GM18520 (cell line): ENCODE measurements around the gene CAPZB.

ENCODE experiments used
- ATAC-seq: cut with Tn5 transposase; IDR thresholded peaks from one replicate; pipeline ENCODE4 v1.9.1; 2021; ENCODE audit not compliant: unreplicated experiment

Gene CAPZB

GRCh38 chr1:19449454-19450228, 35.7 kb downstream of the CAPZB start:
- ATAC-seq: no peak

GRCh38 chr1:19448491-19449439, 36.6 kb downstream of the CAPZB start:
- ATAC-seq: no peak

GRCh38 chr1:19447550-19447949, 37.8 kb downstream of the CAPZB start:
- no peak for ATAC-seq

- no peak for ATAC-seq
Observed at GRCh38 chr1:19445417-19446342, 39.7 kb downstream of the CAPZB start.

GRCh38 chr1:19444296-19445021, 40.9 kb downstream of the CAPZB start:
- no peak for ATAC-seq

GRCh38 chr1:19443326-19443725, 42.0 kb downstream of the CAPZB start:
- no peak for ATAC-seq

- ATAC-seq: no peak
Observed at GRCh38 chr1:19442154-19443096, 42.9 kb downstream of the CAPZB start.

GRCh38 chr1:19441048-19441780, 44.1 kb downstream of the CAPZB start:
- no peak for ATAC-seq

GRCh38 chr1:19439464-19440171, 45.7 kb downstream of the CAPZB start:
- no peak for ATAC-seq

- no peak for ATAC-seq
Observed at GRCh38 chr1:19438516-19439195, 46.7 kb downstream of the CAPZB start.

- ATAC-seq: no peak
Observed at GRCh38 chr1:19437891-19438294, 47.4 kb downstream of the CAPZB start.

GRCh38 chr1:19436716-19437476, 48.4 kb downstream of the CAPZB start:
- ATAC-seq: no peak

- ATAC-seq: no peak
Observed at GRCh38 chr1:19435851-19436455, 49.4 kb downstream of the CAPZB start.

- no peak for ATAC-seq
Observed at GRCh38 chr1:19435181-19435580, 50.2 kb downstream of the CAPZB start.

GRCh38 chr1:19433719-19433998, 51.7 kb downstream of the CAPZB start:
- no peak for ATAC-seq

- ATAC-seq: no peak
Observed at GRCh38 chr1:19432943-19433718, 52.2 kb downstream of the CAPZB start.
